ENCODE results near the gene APBA2.

DNA sequence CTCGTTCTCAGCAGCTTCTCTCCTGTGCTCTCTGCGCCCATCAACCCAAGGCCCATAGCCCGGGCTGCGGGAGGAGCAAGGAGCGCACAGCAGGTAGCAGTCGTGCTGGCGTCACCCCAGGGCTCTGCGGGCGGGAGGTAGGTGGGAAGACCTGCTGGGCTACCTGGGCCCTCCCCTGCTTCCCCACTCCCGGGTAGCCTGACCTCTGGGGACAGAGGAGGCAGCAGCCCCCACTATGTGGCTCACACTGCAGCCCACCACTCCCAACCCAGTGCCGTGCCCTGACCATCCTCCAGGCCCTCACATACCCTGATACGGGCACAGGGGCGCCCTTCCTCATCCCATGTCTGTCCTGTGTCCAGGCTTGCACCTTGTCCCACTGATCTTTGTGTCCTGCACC lies 212.9 kb downstream of the APBA2 start:
- TF ChIP-seq, protein P1, sequence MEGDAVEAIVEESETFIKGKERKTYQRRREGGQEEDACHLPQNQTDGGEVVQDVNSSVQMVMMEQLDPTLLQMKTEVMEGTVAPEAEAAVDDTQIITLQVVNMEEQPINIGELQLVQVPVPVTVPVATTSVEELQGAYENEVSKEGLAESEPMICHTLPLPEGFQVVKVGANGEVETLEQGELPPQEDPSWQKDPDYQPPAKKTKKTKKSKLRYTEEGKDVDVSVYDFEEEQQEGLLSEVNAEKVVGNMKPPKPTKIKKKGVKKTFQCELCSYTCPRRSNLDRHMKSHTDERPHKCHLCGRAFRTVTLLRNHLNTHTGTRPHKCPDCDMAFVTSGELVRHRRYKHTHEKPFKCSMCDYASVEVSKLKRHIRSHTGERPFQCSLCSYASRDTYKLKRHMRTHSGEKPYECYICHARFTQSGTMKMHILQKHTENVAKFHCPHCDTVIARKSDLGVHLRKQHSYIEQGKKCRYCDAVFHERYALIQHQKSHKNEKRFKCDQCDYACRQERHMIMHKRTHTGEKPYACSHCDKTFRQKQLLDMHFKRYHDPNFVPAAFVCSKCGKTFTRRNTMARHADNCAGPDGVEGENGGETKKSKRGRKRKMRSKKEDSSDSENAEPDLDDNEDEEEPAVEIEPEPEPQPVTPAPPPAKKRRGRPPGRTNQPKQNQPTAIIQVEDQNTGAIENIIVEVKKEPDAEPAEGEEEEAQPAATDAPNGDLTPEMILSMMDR (IDR thresholded peaks at IDR 0.05 in 8 of 11, conservative IDR thresholded peaks at IDR 0.05 in 3 of 11), result no peak
- no peak for TF ChIP-seq POLR2A (IDR thresholded peaks at IDR 0.05)
